ENCODE measurements around the gene DCUN1D1. TPM values are rescaled to one million over a fixed set of nuclear protein-coding genes. Genes with fewer than 3 reads are reported as not detected.

Gene DCUN1D1
- total RNA-seq, 1 donor from 2014 or later: 36.7 TPM

GRCh38 chr3:182896553-182896952, 83.8 kb downstream of the DCUN1D1 start:
- no peak for DNase-seq (ENCODE audit: low read depth)

- no peak for DNase-seq (ENCODE audit: low read depth)
Observed at GRCh38 chr3:182895513-182896112, 84.7 kb downstream of the DCUN1D1 start.

GRCh38 chr3:182892226-182892625, 88.1 kb downstream of the DCUN1D1 start:
- DNase-seq (ENCODE audit: low read depth): no peak

GRCh38 chr3:182891364-182891763, 89.0 kb downstream of the DCUN1D1 start:
- no peak for DNase-seq (ENCODE audit: low read depth)

- DNase-seq (ENCODE audit: low read depth): no peak
Observed at GRCh38 chr3:182889948-182890629, 90.2 kb downstream of the DCUN1D1 start.

Other genes with a start within 250 kb of the DCUN1D1 start
- 50.8 and 52.8 TPM in 2 replicates for gene ATP11B, start 187.0 kb downstream of the DCUN1D1 start, total RNA-seq
- 24.5 and 33.0 TPM in 2 replicates for gene MCCC1, start 119.0 kb upstream of the DCUN1D1 start, total RNA-seq
- not detected in 2 replicates for gene LAMP3, start 182.2 kb upstream of the DCUN1D1 start, total RNA-seq

All from myocyte (in vitro differentiated cells).